Endothelial cell (in vitro differentiated cells): ENCODE measurements around the gene GLYR1. TPM values are rescaled to one million over a fixed set of nuclear protein-coding genes. Genes with fewer than 3 reads are reported as not detected.

Experiments
- DNase-seq: peaks from one replicate; pipeline ENCODE4 v3.0.0; 2021; ENCODE audit warnings: low spot score
- H3K27ac Mint-ChIP-seq: one replicate; pipeline ENCODE4 v1.8.0; 2021; ENCODE audit warnings: mixed read lengths, inconsistent platforms; ENCODE audit not compliant: unreplicated experiment
- H3K27me3 Mint-ChIP-seq: one replicate; pipeline ENCODE4 v1.8.0; 2021; ENCODE audit warnings: mild to moderate bottlenecking, moderate library complexity, mixed read lengths, inconsistent platforms; ENCODE audit not compliant: unreplicated experiment
- H3K36me3 Mint-ChIP-seq: one replicate; pipeline ENCODE4 v1.8.0; 2021; ENCODE audit warnings: mild to moderate bottlenecking, low read depth, mixed read lengths, inconsistent platforms; ENCODE audit not compliant: unreplicated experiment
- H3K4me1 Mint-ChIP-seq: one replicate; pipeline ENCODE4 v1.8.0; 2021; ENCODE audit warnings: mild to moderate bottlenecking, mixed read lengths, inconsistent platforms; ENCODE audit not compliant: unreplicated experiment
- H3K4me3 Mint-ChIP-seq: one replicate; pipeline ENCODE4 v1.8.0; 2021; ENCODE audit warnings: mild to moderate bottlenecking, mixed read lengths, inconsistent platforms; ENCODE audit not compliant: unreplicated experiment
- H3K9me3 Mint-ChIP-seq: one replicate; pipeline ENCODE4 v1.8.0; 2021; ENCODE audit warnings: mixed read lengths, inconsistent platforms; ENCODE audit not compliant: unreplicated experiment
- total RNA-seq: library from RNA; stranded (reverse); fragmentation: NEBNext Ultra II Directional; extraction: Animal tissue kit (Norgen Biotek cat#: 25700); gene quantifications from one replicate; pipeline ENCODE4 v1.2.1, GENCODE V29; 2021; ENCODE audit not compliant: unreplicated experiment
- TF ChIP-seq, protein P1 (sequence below): fragments of 200-600 bp; sonication (generic); IDR thresholded peaks from one replicate; pipeline ENCODE4 v1.5.0; 2021; ENCODE audit warnings: antibody characterized with exemption; ENCODE audit not compliant: unreplicated experiment

The GLYR1 gene
- total RNA-seq, 1 donor from 2014 or later = 111 TPM

DNA sequence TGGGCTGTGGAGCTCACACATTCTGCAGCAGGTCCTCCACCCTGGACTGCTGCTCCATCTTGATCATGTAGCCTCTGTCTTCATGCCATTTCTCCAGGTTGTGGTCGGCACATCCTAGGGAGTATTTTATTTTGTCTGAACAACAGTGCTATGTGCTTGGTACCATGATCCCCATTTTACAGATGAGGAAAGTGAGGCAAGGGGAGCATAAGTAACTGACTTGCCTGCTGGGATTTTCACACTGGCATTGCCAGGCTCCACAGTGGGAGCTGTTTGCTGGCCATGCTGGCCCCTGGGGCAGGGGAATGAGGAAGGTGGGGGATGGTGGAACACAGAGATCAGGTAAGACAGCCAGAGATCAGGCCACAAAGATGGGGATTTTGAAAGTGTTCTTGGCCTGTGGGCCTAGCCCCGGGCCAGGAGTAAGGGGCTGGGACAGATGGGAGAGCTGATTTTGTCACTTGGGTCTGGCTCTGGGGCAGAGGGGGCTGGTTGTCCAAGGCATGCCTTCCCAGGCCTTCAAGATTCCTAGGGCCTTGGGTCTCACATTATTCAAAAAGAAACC lies 70.9 kb downstream of the GLYR1 start:
- Mint-ChIP-seq H3K36me3 (peaks cover 4% of the 10 kb centered on the region), H3K4me3 (no peak overlapping the region), H3K27ac (no peak overlapping the region), H3K27me3 (peaks cover 5% of the 10 kb centered on the region), H3K4me1 (no peaks in the 10 kb centered on the region), H3K9me3 (no peaks in the 10 kb centered on the region)
- no peak for DNase-seq
- TF ChIP-seq, protein P1, sequence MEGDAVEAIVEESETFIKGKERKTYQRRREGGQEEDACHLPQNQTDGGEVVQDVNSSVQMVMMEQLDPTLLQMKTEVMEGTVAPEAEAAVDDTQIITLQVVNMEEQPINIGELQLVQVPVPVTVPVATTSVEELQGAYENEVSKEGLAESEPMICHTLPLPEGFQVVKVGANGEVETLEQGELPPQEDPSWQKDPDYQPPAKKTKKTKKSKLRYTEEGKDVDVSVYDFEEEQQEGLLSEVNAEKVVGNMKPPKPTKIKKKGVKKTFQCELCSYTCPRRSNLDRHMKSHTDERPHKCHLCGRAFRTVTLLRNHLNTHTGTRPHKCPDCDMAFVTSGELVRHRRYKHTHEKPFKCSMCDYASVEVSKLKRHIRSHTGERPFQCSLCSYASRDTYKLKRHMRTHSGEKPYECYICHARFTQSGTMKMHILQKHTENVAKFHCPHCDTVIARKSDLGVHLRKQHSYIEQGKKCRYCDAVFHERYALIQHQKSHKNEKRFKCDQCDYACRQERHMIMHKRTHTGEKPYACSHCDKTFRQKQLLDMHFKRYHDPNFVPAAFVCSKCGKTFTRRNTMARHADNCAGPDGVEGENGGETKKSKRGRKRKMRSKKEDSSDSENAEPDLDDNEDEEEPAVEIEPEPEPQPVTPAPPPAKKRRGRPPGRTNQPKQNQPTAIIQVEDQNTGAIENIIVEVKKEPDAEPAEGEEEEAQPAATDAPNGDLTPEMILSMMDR = no peak

DNA sequence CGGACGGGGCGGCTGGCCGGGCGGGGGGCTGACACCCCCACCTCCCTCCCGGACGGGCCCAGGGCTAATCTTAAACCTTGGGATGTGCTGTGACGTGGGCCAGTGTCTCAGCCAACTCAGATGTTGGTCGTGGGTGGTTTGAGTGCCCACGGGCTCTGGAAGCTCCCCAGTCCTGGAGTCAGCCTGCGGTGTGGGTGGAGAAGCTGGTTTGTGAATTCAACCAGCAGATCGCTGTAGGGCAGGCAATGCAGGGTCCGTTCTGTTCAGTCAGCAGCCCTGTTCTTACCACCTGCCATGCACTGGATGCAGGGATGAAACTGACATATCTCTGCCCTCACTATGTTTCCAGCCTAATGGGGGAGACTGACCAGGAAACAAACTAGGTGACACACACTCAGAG lies 72.1 kb downstream of the GLYR1 start:
- no peak overlapping the region for H3K4me3 Mint-ChIP-seq
- peaks cover 4% of the 10 kb centered on the region for H3K36me3 Mint-ChIP-seq
- H3K27ac Mint-ChIP-seq = no peak overlapping the region
- DNase-seq = no peak
- no peaks in the 10 kb centered on the region for H3K4me1 Mint-ChIP-seq
- H3K27me3 Mint-ChIP-seq = peaks cover 2% of the 10 kb centered on the region
- TF ChIP-seq, protein P1 = no peak
- H3K9me3 Mint-ChIP-seq = no peaks in the 10 kb centered on the region

DNA sequence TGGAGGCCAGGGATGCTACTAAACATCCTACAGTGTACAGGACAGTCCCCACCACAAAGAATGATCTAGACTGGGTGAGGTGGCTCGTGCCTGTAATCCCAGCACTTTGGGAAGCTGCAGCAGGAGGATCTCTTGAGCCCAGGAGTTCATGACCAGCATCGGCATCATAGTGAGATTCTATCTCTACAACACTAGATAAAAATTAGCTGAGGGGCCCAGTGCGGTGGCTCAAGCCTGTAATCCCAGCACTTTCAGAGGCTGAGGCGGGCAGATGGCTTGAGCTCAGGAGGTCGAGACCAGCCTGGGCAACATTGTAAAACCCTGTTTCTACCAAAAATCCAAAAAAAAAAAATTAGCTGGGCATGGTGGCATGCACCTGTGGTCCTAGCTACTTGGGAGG lies 74.7 kb downstream of the GLYR1 start:
- Mint-ChIP-seq H3K27ac (no peak overlapping the region), H3K4me3 (no peak overlapping the region), H3K36me3 (peaks cover 4% of the 10 kb centered on the region), H3K27me3 (peaks cover 1% of the 10 kb centered on the region), H3K4me1 (peaks cover 7% of the 10 kb centered on the region), H3K9me3 (no peaks in the 10 kb centered on the region)
- no peak for DNase-seq
- TF ChIP-seq, protein P1 = no peak

DNA sequence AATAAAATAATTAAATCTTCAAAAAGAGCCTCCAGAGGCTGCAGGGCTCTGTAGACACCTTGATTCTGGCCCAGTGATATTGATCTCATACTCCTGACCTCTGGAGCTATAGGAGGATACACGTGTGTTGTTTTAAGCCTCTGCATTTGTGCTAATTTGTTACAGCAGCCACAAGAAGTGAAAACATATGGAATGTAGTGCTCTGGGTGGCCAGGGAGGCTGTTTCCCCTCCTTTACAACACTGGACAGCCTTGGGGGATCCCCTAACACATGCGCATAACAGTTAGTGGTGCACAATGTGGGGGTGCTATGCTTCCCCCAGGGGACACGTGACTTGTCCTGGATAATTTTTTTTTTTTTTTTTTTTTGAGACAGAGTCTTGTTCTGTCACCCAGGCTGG lies 75.4 kb downstream of the GLYR1 start:
- peaks cover 7% of the 10 kb centered on the region for H3K4me1 Mint-ChIP-seq

DNA sequence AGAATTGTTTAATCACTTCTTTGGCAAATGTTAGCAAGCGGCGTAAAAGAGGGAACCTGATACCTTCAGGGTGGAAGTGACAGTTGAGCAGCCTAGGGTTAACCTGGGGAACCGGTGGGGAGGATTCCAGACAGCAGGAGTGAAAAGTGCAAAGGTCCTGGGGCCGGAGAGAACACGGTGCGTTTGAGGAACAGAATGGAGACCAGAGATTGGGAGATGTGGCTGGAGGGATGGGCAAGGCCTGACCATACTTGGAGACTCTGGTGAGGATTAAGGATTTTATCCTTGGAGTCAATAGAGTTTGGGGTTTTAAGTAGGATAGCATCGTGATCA lies 77.8 kb downstream of the GLYR1 start:
- Mint-ChIP-seq H3K27ac (no peak overlapping the region), H3K4me1 (peaks cover 15% of the 10 kb centered on the region), H3K36me3 (peaks cover 4% of the 10 kb centered on the region), H3K27me3 (peaks cover 7% of the 10 kb centered on the region), H3K4me3 (peak overlapping the region; percentile 88), H3K9me3 (no peaks in the 10 kb centered on the region)
- no peak for DNase-seq
- TF ChIP-seq, protein P1 = no peak

More for the DNA sequence above, 75.4 kb downstream of the GLYR1 start:
- peaks cover 4% of the 10 kb centered on the region for H3K36me3 Mint-ChIP-seq
- no peak overlapping the region for H3K27ac Mint-ChIP-seq
- peaks cover 1% of the 10 kb centered on the region for H3K27me3 Mint-ChIP-seq
- no peak for DNase-seq
- no peaks in the 10 kb centered on the region for H3K9me3 Mint-ChIP-seq
- H3K4me3 Mint-ChIP-seq = no peak overlapping the region
- TF ChIP-seq, protein P1 = no peak
